PC-9 (cell line): Measurements from ENCODE around the gene SEC24D. TPM values are rescaled to one million over a fixed set of nuclear protein-coding genes. Genes with fewer than 3 reads are reported as not detected.

ENCODE experiments used
- BruUV-seq: library from RNA; stranded (reverse); fragments of 400-500 nt; replicated peaks from 2 replicates; lab custom pipeline; 2021; lab: Mats Ljungman, UMichigan
- CTCF ChIA-PET: fragments of 300-600 bp; sonication (Branson Sonifier 250); formaldehyde crosslinking; loops from one replicate; lab custom pipeline; 2022; ENCODE audit warnings: antibody characterized with exemption; lab: Charles Lee
- POLR2A ChIA-PET: fragments of 300-600 bp; sonication (Branson Sonifier 250); formaldehyde crosslinking; loops from one replicate; lab custom pipeline; 2022; ENCODE audit warnings: antibody characterized with exemption; ENCODE audit not compliant: unreplicated experiment; lab: Charles Lee
- DNase-seq, 2 experiments: peaks; one replicate each; pipeline versions ENCODE4 v3.0.0 to v3.0.0-alpha.2; 2015 to 2022; ENCODE audit warnings: mixed read lengths in 1 of 2
- H2AFZ ChIP-seq: fragments of 200-600 bp; sonication (generic); 2 replicates; pipeline ENCODE4 v1.8.1; 2017; ENCODE audit warnings: antibody characterized with exemption
- H3F3A ChIP-seq: fragments of 200-600 bp; sonication (generic); 2 replicates; pipeline ENCODE4 v1.8.1; 2017; ENCODE audit warnings: antibody characterized with exemption, mild to moderate bottlenecking, low read depth; ENCODE audit not compliant: insufficient read depth
- H3K27ac ChIP-seq: fragments of 200-600 bp; sonication (generic); 2 replicates; pipeline ENCODE4 v1.6.1; 2016; ENCODE audit warnings: mixed run types
- H3K27me3 ChIP-seq: fragments of 200-600 bp; sonication (generic); 2 replicates; pipeline ENCODE4 v1.6.1; 2016; ENCODE audit warnings: low read depth, mixed run types; ENCODE audit not compliant: insufficient read depth
- H3K36me3 ChIP-seq: fragments of 200-600 bp; sonication (generic); 2 replicates; pipeline ENCODE4 v1.6.1; 2016; ENCODE audit warnings: low read depth, mixed run types
- H3K4me1 ChIP-seq: fragments of 200-600 bp; sonication (generic); replicated peaks from 2 replicates; pipeline ENCODE4 v1.6.1; 2016; ENCODE audit warnings: mixed run types; ENCODE audit not compliant: insufficient read depth
- H3K4me2 ChIP-seq: fragments of 200-600 bp; sonication (generic); 2 replicates; pipeline ENCODE4 v1.6.1; 2017; ENCODE audit warnings: mixed run types
- H3K4me3 ChIP-seq: fragments of 200-600 bp; sonication (generic); 2 replicates; pipeline ENCODE4 v1.6.1; 2016; ENCODE audit warnings: mixed run types
- H3K79me2 ChIP-seq: fragments of 200-600 bp; sonication (generic); 2 replicates; pipeline ENCODE4 v1.6.1; 2017; ENCODE audit warnings: low read depth, mixed run types
- H3K9me2 ChIP-seq: fragments of 200-600 bp; sonication (generic); 2 replicates; pipeline ENCODE4 v1.8.1; 2017; ENCODE audit warnings: mild to moderate bottlenecking; ENCODE audit not compliant: insufficient read depth
- H3K9me3 ChIP-seq: fragments of 200-600 bp; sonication (generic); 2 replicates; pipeline ENCODE4 v1.8.1; 2016; ENCODE audit warnings: low read depth; ENCODE audit not compliant: insufficient read depth
- H4K20me1 ChIP-seq: fragments of 200-600 bp; sonication (generic); 2 replicates; pipeline ENCODE4 v1.8.1; 2017; ENCODE audit not compliant: insufficient read depth
- CTCF ChIP-seq: fragments of 200-600 bp; sonication (generic); conservative IDR thresholded peaks from 2 replicates; pipeline ENCODE4 v1.6.1; 2017; ENCODE audit warnings: mixed run types, antibody characterized with exemption, mild to moderate bottlenecking, moderate library complexity
- EZH2 ChIP-seq: fragments of 200-600 bp; sonication (generic); IDR thresholded peaks from 2 replicates; pipeline ENCODE4 v1.8.0; 2017; ENCODE audit warnings: antibody characterized with exemption, low read depth
- intact Hi-C: fragments of 100-400 bp; cut with micrococcal nuclease; formaldehyde crosslinking; loops from one replicate; pipeline ENCODE4 v1.10.0; 2022; ENCODE audit not compliant: unreplicated experiment
- total RNA-seq: library from RNA; stranded (reverse); gene quantifications from 2 replicates; pipeline ENCODE4 v1.2.3, GENCODE V29; 2021

SEC24D gene
- total RNA-seq, 1 experiment from 2014 or later: 17.3 TPM

GRCh38 chr4:118817178-118817930 is 18.6 kb downstream of the SEC24D start:
- no peaks in the 10 kb centered on the region for H3K79me2 ChIP-seq
- intact Hi-C loops: no loop called here
- POLR2A ChIA-PET: no interaction called here

GRCh38 chr4:118816538-118817177 is 19.3 kb downstream of the SEC24D start:
- no peaks in the 10 kb centered on the region for H3F3A ChIP-seq
- POLR2A ChIA-PET: no interaction called here
- no peak overlapping the region for H3K4me3 ChIP-seq
- no peak for DNase-seq
- BruUV-seq: no TSS peak
- H3K4me2 ChIP-seq: no peak overlapping the region
- no peak overlapping the region for H2AFZ ChIP-seq
- no peaks in the 10 kb centered on the region for H3K4me1 ChIP-seq
- no peaks in the 10 kb centered on the region for H3K79me2 ChIP-seq
- H3K36me3 ChIP-seq: no peaks in the 10 kb centered on the region
- no peaks in the 10 kb centered on the region for H3K9me2 ChIP-seq
- H3K9me3 ChIP-seq: no peaks in the 10 kb centered on the region
- no peaks in the 10 kb centered on the region for H3K27me3 ChIP-seq
- no peak for TF ChIP-seq EZH2
- TF ChIP-seq CTCF: no peak
- H3K27ac ChIP-seq: no peak overlapping the region
- intact Hi-C loops: no loop called here
- CTCF ChIA-PET: no interaction called here
- no peaks in the 10 kb centered on the region for H4K20me1 ChIP-seq

More at GRCh38 chr4:118817178-118817930, 18.6 kb downstream of the SEC24D start:
- TF ChIP-seq EZH2 (no peak), CTCF (no peak)
- no peaks in the 10 kb centered on the region for H3K9me2 ChIP-seq
- H3K27ac ChIP-seq: no peak overlapping the region
- CTCF ChIA-PET: no interaction called here
- H2AFZ ChIP-seq: no peak overlapping the region
- BruUV-seq: no TSS peak
- H3K9me3 ChIP-seq: no peaks in the 10 kb centered on the region
- H3K27me3 ChIP-seq: no peaks in the 10 kb centered on the region
- H4K20me1 ChIP-seq: no peaks in the 10 kb centered on the region
- no peaks in the 10 kb centered on the region for H3K4me1 ChIP-seq
- DNase-seq: no peak
- H3K4me2 ChIP-seq: no peak overlapping the region
- no peaks in the 10 kb centered on the region for H3K36me3 ChIP-seq
- no peaks in the 10 kb centered on the region for H3F3A ChIP-seq
- no peak overlapping the region for H3K4me3 ChIP-seq

GRCh38 chr4:118814891-118815290 is 21.0 kb downstream of the SEC24D start:
- H3K79me2 ChIP-seq: no peaks in the 10 kb centered on the region
- H3K27ac ChIP-seq: no peak overlapping the region
- no peak overlapping the region for H2AFZ ChIP-seq
- H3K4me3 ChIP-seq: no peak overlapping the region
- H3K9me3 ChIP-seq: no peaks in the 10 kb centered on the region
- H3K36me3 ChIP-seq: no peaks in the 10 kb centered on the region
- no peaks in the 10 kb centered on the region for H4K20me1 ChIP-seq
- POLR2A ChIA-PET: no interaction called here
- intact Hi-C loops: no loop called here
- no peaks in the 10 kb centered on the region for H3K9me2 ChIP-seq
- no peak for DNase-seq
- no TSS peak for BruUV-seq
- H3K4me1 ChIP-seq: no peaks in the 10 kb centered on the region
- CTCF ChIA-PET: no interaction called here
- H3F3A ChIP-seq: no peaks in the 10 kb centered on the region
- no peak overlapping the region for H3K4me2 ChIP-seq
- no peaks in the 10 kb centered on the region for H3K27me3 ChIP-seq
- TF ChIP-seq CTCF (no peak), EZH2 (no peak)
